Prostate gland (tissue), 2 donors: ENCODE measurements around the gene DKC1.

Experiments
- CTCF ChIP-seq, 4 experiments: fragments of 200-600 bp in 2 of 4; fragments of 450-650 bp in 2 of 4; sonication (generic) in 2 of 4; IDR thresholded peaks; 1 replicate in 3 of 4; 2 replicates in 1 of 4; pipeline ENCODE4 v1.5.1; 2016 to 2019; ENCODE audit warnings: antibody characterized with exemption in 4 of 4, mild to moderate bottlenecking in 2 of 4, moderate library complexity in 2 of 4
- POLR2A ChIP-seq: fragments of 450-650 bp; IDR thresholded peaks from one replicate; pipeline ENCODE4 v1.6.1; 2016; ENCODE audit warnings: antibody characterized with exemption, mild to moderate bottlenecking

- TF ChIP-seq CTCF (IDR thresholded peaks at IDR 0.05), result no peak
- TF ChIP-seq POLR2A, result no peak
Measured at GRCh38 chrX:154717824-154718223, 44.8 kb upstream of the DKC1 start.
